Measurements from ENCODE around the gene OR2T29.
"Not testable (repeated sequence)": the region's sequence is repeated elsewhere in the genome, so short reads cannot be mapped to it uniquely, and the experiment has no call there.

OR2T29 gene

DNA sequence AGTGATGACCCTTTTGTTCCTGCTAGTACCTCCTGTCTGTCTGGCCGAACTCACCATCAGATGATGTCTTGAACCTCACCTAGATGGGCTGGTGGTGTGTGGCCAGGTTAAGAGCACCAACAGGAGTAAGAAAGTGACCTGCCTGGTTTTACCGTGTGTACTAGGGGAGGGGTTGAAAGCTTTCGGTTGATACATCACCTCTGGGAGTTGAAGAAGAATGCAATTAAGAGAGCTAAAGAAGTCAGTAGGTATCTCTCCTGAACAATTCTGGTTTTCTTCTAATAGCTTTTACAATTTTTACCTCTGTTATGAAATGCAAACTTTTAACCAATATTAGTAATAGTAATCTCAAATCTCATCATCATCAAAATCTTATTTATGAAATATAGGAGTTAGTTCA is at the start of gene OR2T29:
OR2T29 (minus strand) TSS at position 101 of the 400 bp plus-strand sequence. CDS start 3,281 bp downstream, outside the sequence.
- not testable (repeated sequence) for H3K9me3 ChIP-seq, H3K27ac ChIP-seq, H3K4me2 ChIP-seq, H3K4me3 ChIP-seq, H3K4me1 ChIP-seq, H3K9ac ChIP-seq, H3K27me3 ChIP-seq, H3K36me3 ChIP-seq, H4K20me1 ChIP-seq

GRCh38 chr1:248611883-248612414 is 49.4 kb upstream of the OR2T29 start:
- H3K36me3 ChIP-seq, result no peaks in the 10 kb centered on the region
- no peaks in the 10 kb centered on the region for H4K20me1 ChIP-seq
- H3K9ac ChIP-seq, result no peak overlapping the region
- H3K4me3 ChIP-seq, result no peak overlapping the region
- H3K27me3 ChIP-seq, result no peaks in the 10 kb centered on the region
- H3K4me1 ChIP-seq, result no peaks in the 10 kb centered on the region
- no peaks in the 10 kb centered on the region for H3K9me3 ChIP-seq
- no peak for TF ChIP-seq Cebpa-rat (IDR thresholded peaks at IDR 0.05)
- no peak overlapping the region for H3K27ac ChIP-seq
- H3K4me2 ChIP-seq, result no peak overlapping the region

GRCh38 chr1:248610301-248610700 is 47.7 kb upstream of the OR2T29 start:
- Histone ChIP-seq H3K9ac (no peak overlapping the region), H3K4me3 (no peak overlapping the region), H3K4me2 (no peak overlapping the region), H3K9me3 (no peaks in the 10 kb centered on the region), H4K20me1 (no peaks in the 10 kb centered on the region), H3K27me3 (no peaks in the 10 kb centered on the region), H3K4me1 (no peaks in the 10 kb centered on the region), H3K27ac (no peak overlapping the region), H3K36me3 (no peaks in the 10 kb centered on the region)
- TF ChIP-seq Cebpa-rat (IDR thresholded peaks at IDR 0.05), result no peak

GRCh38 chr1:248599396-248599795 is 36.8 kb upstream of the OR2T29 start:
- H3K9me3 ChIP-seq, result 0 out of 2 replicates have a peak, but pooled peaks cover 4% of the 10 kb centered on the region

DNA sequence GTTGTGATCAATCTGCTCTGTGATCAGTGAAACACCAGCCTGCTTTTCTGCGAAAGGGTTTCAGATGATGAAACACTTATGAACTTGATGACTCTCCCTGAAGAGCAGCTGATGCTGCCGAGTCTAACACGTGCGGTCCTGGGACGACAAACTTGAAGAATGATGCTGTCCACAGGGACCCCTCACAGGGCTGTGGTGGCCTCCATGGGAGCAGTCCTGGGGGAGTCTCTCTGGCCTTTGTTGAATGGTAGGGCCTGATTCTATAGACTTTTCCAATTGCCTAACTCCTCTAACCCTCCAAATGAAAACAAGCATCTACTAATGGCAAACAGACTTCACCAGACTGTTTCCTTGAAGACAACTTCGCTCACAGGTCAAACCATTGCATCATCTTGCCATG is 35.0 kb upstream of the OR2T29 start, which contains the start of gene OR2T10:
OR2T10 (minus strand) TSS at position 112 of the 400 bp plus-strand sequence. CDS start 3,932 bp downstream, outside the sequence.
- no peak within 1 kb of the TSS for H3K4me3 ChIP-seq
- H3K4me1 ChIP-seq, result peaks cover 5% of the 10 kb centered on the region; the same call in 1 of the 2 replicates
- TF ChIP-seq Cebpa-rat (IDR thresholded peaks at IDR 0.05), result no peak
- no peaks in the 10 kb centered on the region for H3K27me3 ChIP-seq
- no peaks in the 10 kb centered on the region for H3K9me3 ChIP-seq
- H3K36me3 ChIP-seq, result no peaks in the 10 kb centered on the region
- H3K27ac ChIP-seq, result no peak within 1 kb of the TSS
- H3K9ac ChIP-seq, result no peak within 1 kb of the TSS
- H4K20me1 ChIP-seq, result no peaks in the 10 kb centered on the region
- no peak within 1 kb of the TSS for H3K4me2 ChIP-seq

More at GRCh38 chr1:248599396-248599795, 36.8 kb upstream of the OR2T29 start:
- H3K4me1 ChIP-seq, result peaks cover 5% of the 10 kb centered on the region; the same call in 1 of the 2 replicates
- H3K36me3 ChIP-seq, result no peaks in the 10 kb centered on the region
- H3K4me3 ChIP-seq, result no peak overlapping the region
- TF ChIP-seq Cebpa-rat (IDR thresholded peaks at IDR 0.05), result no peak
- H3K4me2 ChIP-seq, result no peak overlapping the region
- no peak overlapping the region for H3K9ac ChIP-seq
- no peaks in the 10 kb centered on the region for H3K27me3 ChIP-seq
- H4K20me1 ChIP-seq, result no peaks in the 10 kb centered on the region
- H3K27ac ChIP-seq, result no peak overlapping the region

DNA sequence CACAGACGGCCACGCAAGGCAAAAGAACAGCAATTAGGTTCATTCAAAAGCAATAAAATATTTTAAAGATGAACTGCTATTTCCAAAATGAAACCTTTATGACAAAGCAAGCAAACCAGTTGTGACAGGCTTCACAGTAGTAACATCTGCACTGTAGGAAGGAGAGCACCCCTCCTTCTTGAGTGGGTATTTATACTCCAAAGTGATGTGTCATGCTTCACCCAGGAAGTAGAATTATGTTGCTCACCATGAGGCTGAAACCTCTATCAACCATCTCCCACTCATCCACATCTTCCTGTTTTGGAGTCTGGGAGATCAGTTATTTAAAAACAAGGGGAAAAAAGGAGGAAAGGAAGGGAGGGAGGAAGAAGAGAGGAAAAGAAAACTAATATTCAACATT is 34.0 kb upstream of the OR2T29 start:
- Histone ChIP-seq H3K27ac (no peak overlapping the region), H3K27me3 (no peaks in the 10 kb centered on the region), H3K4me1 (peaks cover 5% of the 10 kb centered on the region; the same call in 1 of the 2 replicates), H3K4me3 (no peak overlapping the region), H3K36me3 (no peaks in the 10 kb centered on the region), H3K9ac (no peak overlapping the region), H3K4me2 (no peak overlapping the region), H4K20me1 (no peaks in the 10 kb centered on the region), H3K9me3 (no peaks in the 10 kb centered on the region)
- TF ChIP-seq Cebpa-rat (IDR thresholded peaks at IDR 0.05), result no peak

DNA sequence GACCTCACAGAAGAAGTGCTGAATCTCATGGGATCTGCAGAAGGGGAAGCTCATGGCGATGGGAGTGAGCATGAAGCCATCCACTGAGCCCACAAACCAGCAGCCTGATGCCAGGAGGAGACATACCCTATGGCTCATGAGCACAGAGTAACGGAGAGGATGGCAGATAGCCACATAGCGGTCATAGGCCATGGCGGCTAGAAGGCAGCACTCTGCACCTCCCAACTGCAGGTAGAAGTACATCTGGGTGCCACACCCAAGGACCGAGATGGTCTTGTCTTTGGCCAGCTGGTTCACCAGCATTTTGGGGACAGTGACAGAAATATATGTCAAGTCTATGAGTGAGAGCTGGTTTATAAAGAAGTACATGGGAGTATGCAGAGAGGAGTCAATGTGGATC is 30.7 kb upstream of the OR2T29 start:
- Histone ChIP-seq H3K4me2 (no peak overlapping the region), H3K9me3 (no peaks in the 10 kb centered on the region), H3K27me3 (no peaks in the 10 kb centered on the region), H3K4me3 (no peak overlapping the region), H3K36me3 (no peaks in the 10 kb centered on the region), H4K20me1 (no peaks in the 10 kb centered on the region), H3K9ac (no peak overlapping the region), H3K4me1 (peaks cover 5% of the 10 kb centered on the region; the same call in 1 of the 2 replicates), H3K27ac (no peak overlapping the region)
- TF ChIP-seq Cebpa-rat (IDR thresholded peaks at IDR 0.05), result no peak

GRCh38 chr1:248592655-248593054 is 30.1 kb upstream of the OR2T29 start:
- no peak overlapping the region for H3K4me3 ChIP-seq
- H3K4me1 ChIP-seq, result peaks cover 5% of the 10 kb centered on the region; the same call in 1 of the 2 replicates
- TF ChIP-seq Cebpa-rat (IDR thresholded peaks at IDR 0.05), result no peak
- no peaks in the 10 kb centered on the region for H3K36me3 ChIP-seq
- no peaks in the 10 kb centered on the region for H3K9me3 ChIP-seq
- no peak overlapping the region for H3K4me2 ChIP-seq
- H3K9ac ChIP-seq, result no peak overlapping the region
- H4K20me1 ChIP-seq, result no peaks in the 10 kb centered on the region
- no peaks in the 10 kb centered on the region for H3K27me3 ChIP-seq
- H3K27ac ChIP-seq, result no peak overlapping the region

- Histone ChIP-seq H3K9me3 (no peaks in the 10 kb centered on the region), H3K4me2 (no peak overlapping the region), H3K27ac (no peak overlapping the region), H3K4me3 (no peak overlapping the region), H3K9ac (no peak overlapping the region), H3K36me3 (no peaks in the 10 kb centered on the region), H3K27me3 (no peaks in the 10 kb centered on the region), H4K20me1 (no peaks in the 10 kb centered on the region), H3K4me1 (no peaks in the 10 kb centered on the region)
- no peak for TF ChIP-seq Cebpa-rat (IDR thresholded peaks at IDR 0.05)
Observed at GRCh38 chr1:248590055-248590454, 27.5 kb upstream of the OR2T29 start.

- H3K36me3 ChIP-seq, result no peaks in the 10 kb centered on the region
- H3K27ac ChIP-seq, result no peak overlapping the region
- H4K20me1 ChIP-seq, result no peaks in the 10 kb centered on the region
- H3K4me1 ChIP-seq, result no peaks in the 10 kb centered on the region
- no peak overlapping the region for H3K4me2 ChIP-seq
- no peaks in the 10 kb centered on the region for H3K27me3 ChIP-seq
- no peak for TF ChIP-seq Cebpa-rat (IDR thresholded peaks at IDR 0.05)
- no peak overlapping the region for H3K9ac ChIP-seq
- H3K9me3 ChIP-seq, result no peaks in the 10 kb centered on the region
- no peak overlapping the region for H3K4me3 ChIP-seq
Observed at GRCh38 chr1:248589334-248589733, 26.8 kb upstream of the OR2T29 start.

DNA sequence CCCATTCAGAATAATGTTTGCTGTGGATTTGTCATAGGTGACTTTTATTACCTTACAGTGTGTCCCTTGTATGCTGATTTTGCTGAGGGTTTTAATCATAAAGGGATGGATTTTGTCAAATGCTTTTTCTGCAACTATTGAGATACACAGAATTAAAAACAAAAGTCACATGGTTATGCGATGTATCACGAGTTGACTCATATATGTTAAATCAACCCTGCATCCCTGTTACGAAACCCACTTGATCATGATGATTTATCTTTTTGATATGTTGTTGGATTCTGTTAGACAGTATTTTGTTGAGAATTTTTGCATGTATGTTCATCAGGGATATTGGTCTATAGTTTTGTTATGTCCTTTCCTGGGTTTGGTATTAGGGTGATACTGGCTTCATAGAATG is 22.7 kb upstream of the OR2T29 start:
- no peaks in the 10 kb centered on the region for H3K4me1 ChIP-seq
- H3K9me3 ChIP-seq, result no peaks in the 10 kb centered on the region
- no peak overlapping the region for H3K4me2 ChIP-seq
- H3K4me3 ChIP-seq, result no peak overlapping the region
- TF ChIP-seq Cebpa-rat (IDR thresholded peaks at IDR 0.05), result no peak
- no peaks in the 10 kb centered on the region for H4K20me1 ChIP-seq
- H3K36me3 ChIP-seq, result no peaks in the 10 kb centered on the region
- H3K27ac ChIP-seq, result no peak overlapping the region
- no peak overlapping the region for H3K9ac ChIP-seq
- H3K27me3 ChIP-seq, result no peaks in the 10 kb centered on the region
